Uterus (tissue), 4 donors: ENCODE results near the gene SSBP2. TPM values are rescaled to one million over a fixed set of nuclear protein-coding genes. Genes with fewer than 3 reads are reported as not detected.

Experiments used
- DNase-seq, 2 donors: peaks; one replicate each; pipeline ENCODE4 v3.0.0-alpha.2; 2019 to 2020
- H3K27ac ChIP-seq, 2 donors: fragments of 200-600 bp; sonication (generic); 1 replicate in 1 of 2; 2 replicates in 1 of 2; pipeline ENCODE4 v1.5.1; 2016 to 2018
- H3K27me3 ChIP-seq, 2 donors: fragments of 200-600 bp; sonication (generic); one replicate each; pipeline ENCODE4 v1.5.1; 2018 to 2019; ENCODE audit warnings: control low read depth in 1 of 2
- H3K36me3 ChIP-seq, 2 donors: fragments of 200-600 bp; sonication (generic); one replicate each; pipeline ENCODE4 v1.5.1; 2019; ENCODE audit warnings: control low read depth in 1 of 2
- H3K4me1 ChIP-seq, 2 donors: fragments of 200-600 bp; sonication (generic); one replicate each; pipeline ENCODE4 v1.5.1; 2018 to 2019; ENCODE audit warnings: control low read depth in 1 of 2
- H3K4me3 ChIP-seq, 2 donors: fragments of 200-600 bp; sonication (generic); 1 replicate in 1 of 2; 2 replicates in 1 of 2; pipeline ENCODE4 v1.5.1; 2018 to 2019; ENCODE audit warnings: mild to moderate bottlenecking in 1 of 2
- H3K9me3 ChIP-seq, 2 donors: fragments of 200-600 bp; sonication (generic); one replicate each; pipeline ENCODE4 v1.5.1; 2019; ENCODE audit warnings: control low read depth in 1 of 2
- CTCF ChIP-seq, 4 experiments: fragments of 200-600 bp in 2 of 4; fragments of 450-650 bp in 2 of 4; sonication (generic) in 2 of 4; IDR thresholded peaks; one replicate each; pipeline ENCODE4 v1.5.1; 2016 to 2019; ENCODE audit warnings: antibody characterized with exemption in 4 of 4, mild to moderate bottlenecking in 2 of 4, moderate library complexity in 1 of 4
- POLR2A ChIP-seq, 2 donors: fragments of 450-650 bp; IDR thresholded peaks; one replicate each; pipeline ENCODE4 v1.6.1; 2016; ENCODE audit warnings: antibody characterized with exemption in 2 of 2, mild to moderate bottlenecking in 1 of 2, moderate library complexity in 1 of 2
- intact Hi-C: fragments of 100-400 bp; cut with DNase I; formaldehyde crosslinking; loops from one replicate; pipeline ENCODE4 v1.15.1; 2023; ENCODE audit warnings: low total_unique reads
- total RNA-seq, 4 donors: library from RNA; depleted of rRNA in 3 of 4; stranded (reverse); fragments of >200 nt in 3 of 4; gene quantifications; one replicate each; pipeline versions ENCODE4 v1.1.0 to v1.2.4, GENCODE V29; 2014 to 2023
- donor health status: DM: yes; HTN: yes; CAD: no.

The SSBP2 gene
- total RNA-seq, 4 donors from 2014 or later: 22.0 to 204 (median 90.9) TPM

DNA sequence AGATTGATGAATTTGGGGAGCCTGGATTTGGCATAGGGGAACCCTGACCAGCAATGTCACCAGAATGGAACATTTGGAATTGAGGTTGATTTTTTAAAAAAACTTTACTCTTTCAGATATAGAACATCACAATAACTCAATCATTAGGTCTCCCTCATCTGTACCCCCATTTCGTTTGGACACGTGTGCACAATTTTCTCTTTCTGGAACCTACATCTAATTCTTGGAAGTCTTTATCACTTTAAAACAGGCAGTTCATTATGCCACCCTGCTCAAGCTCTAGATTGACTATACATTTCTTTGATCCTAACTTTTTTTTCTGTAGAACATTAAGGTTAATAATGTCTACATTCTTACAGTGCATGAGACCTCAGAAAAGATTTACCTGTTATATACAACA is 3.7 kb upstream of the SSBP2 start:
- intact Hi-C loops: loop anchor here (5.0 kb wide), 1 partner anchor 33 kb away; no protein-coding TSS in a partner anchor

GRCh38 chr5:81753429-81753828 is 2.5 kb upstream of the SSBP2 start:
- H3K27ac ChIP-seq: peak overlapping the region; percentile 15 to 97
- peaks cover 0 to 14% of the 10 kb centered on the region in 2 donors for H3K4me1 ChIP-seq
- H3K4me3 ChIP-seq: no peak overlapping the region
- TF ChIP-seq POLR2A (IDR thresholded peaks at IDR 0.05) (no peak), CTCF (IDR thresholded peaks at IDR 0.05) (no peak)
- intact Hi-C loops: loop anchor here (5.0 kb wide), 1 partner anchor 34 kb away; no protein-coding TSS in a partner anchor
- no peaks in the 10 kb centered on the region for H3K27me3 ChIP-seq
- H3K9me3 ChIP-seq: no peaks in the 10 kb centered on the region
- no peaks in the 10 kb centered on the region for H3K36me3 ChIP-seq
- no peak for DNase-seq

More for the DNA sequence above, 3.7 kb upstream of the SSBP2 start:
- no peak overlapping the region for H3K4me3 ChIP-seq
- no peak for DNase-seq
- no peak for TF ChIP-seq POLR2A (IDR thresholded peaks at IDR 0.05)
- no peak for TF ChIP-seq CTCF (IDR thresholded peaks at IDR 0.05)
- no peaks in the 10 kb centered on the region for H3K36me3 ChIP-seq
- no peaks in the 10 kb centered on the region for H3K27me3 ChIP-seq
- H3K27ac ChIP-seq: peak overlapping the region; percentile 32 to 60
- H3K9me3 ChIP-seq: no peaks in the 10 kb centered on the region
- H3K4me1 ChIP-seq: peaks cover 0 to 10% of the 10 kb centered on the region in 2 donors

- intact Hi-C loops: loop anchor here (5.0 kb wide), 1 partner anchor 35 kb away; no protein-coding TSS in a partner anchor
- no peak for DNase-seq
- no peak for TF ChIP-seq POLR2A (IDR thresholded peaks at IDR 0.05)
- TF ChIP-seq CTCF (IDR thresholded peaks at IDR 0.05): no peak
- peak overlapping the region; percentile 97 to 99 for H3K27ac ChIP-seq
- H3K9me3 ChIP-seq: no peaks in the 10 kb centered on the region
- H3K27me3 ChIP-seq: no peaks in the 10 kb centered on the region
- no peaks in the 10 kb centered on the region for H3K36me3 ChIP-seq
- no peak overlapping the region for H3K4me3 ChIP-seq
- peaks cover 0 to 22% of the 10 kb centered on the region in 2 donors for H3K4me1 ChIP-seq
Observed at GRCh38 chr5:81752644-81752963, 1.7 kb upstream of the SSBP2 start.

GRCh38 chr5:81751836-81752643 is 1.1 kb upstream of the SSBP2 start:
- no peaks in the 10 kb centered on the region for H3K27me3 ChIP-seq
- H3K36me3 ChIP-seq: no peaks in the 10 kb centered on the region
- intact Hi-C loops: loop anchor here (1.0 to 5.0 kb wide), 2 partner anchors 35 to 99 kb away; no protein-coding TSS in a partner anchor
- DNase-seq: peak in 1 of 2 donors; percentile 34
- no peaks in the 10 kb centered on the region for H3K9me3 ChIP-seq
- peaks cover 0 to 23% of the 10 kb centered on the region in 2 donors for H3K4me1 ChIP-seq
- no peak for TF ChIP-seq CTCF (IDR thresholded peaks at IDR 0.05)
- no peak for TF ChIP-seq POLR2A (IDR thresholded peaks at IDR 0.05)
- peak overlapping the region; percentile 68 to 87 for H3K4me3 ChIP-seq
- peak overlapping the region; percentile 97 to 99 for H3K27ac ChIP-seq
